Peyer's patch (tissue), 4 donors: ENCODE data around the gene SHC3. TPM values are rescaled to one million over a fixed set of nuclear protein-coding genes. Genes with fewer than 3 reads are reported as not detected.

ENCODE experiments used
- DNase-seq, 3 donors: peaks; one replicate each; pipeline ENCODE4 v3.0.0-alpha.2; 2017 to 2019
- H3K27ac ChIP-seq, 4 donors: fragments of 200-600 bp; sonication (generic); one replicate each; pipeline ENCODE4 v1.5.1; 2016 to 2019
- H3K27me3 ChIP-seq, 2 donors: fragments of 200-600 bp; sonication (generic); one replicate each; pipeline ENCODE4 v1.5.1; 2019
- H3K36me3 ChIP-seq, 3 donors: fragments of 200-600 bp; sonication (generic); one replicate each; pipeline ENCODE4 v1.5.1; 2016 to 2019
- H3K4me1 ChIP-seq, 4 donors: fragments of 200-600 bp; sonication (generic); one replicate each; pipeline ENCODE4 v1.5.1; 2016 to 2019
- H3K4me3 ChIP-seq, 4 donors: fragments of 200-600 bp; sonication (generic); 1 replicate in 3 of 4; 2 replicates in 1 of 4; pipeline ENCODE4 v1.5.1; 2016 to 2019; ENCODE audit warnings: mild to moderate bottlenecking in 1 of 4
- H3K9me3 ChIP-seq, 4 donors: fragments of 200-600 bp; sonication (generic); one replicate each; pipeline ENCODE4 v1.5.1; 2016 to 2019; ENCODE audit warnings: mild to moderate bottlenecking in 1 of 4
- POLR2A ChIP-seq, 2 donors: fragments of 450-650 bp; IDR thresholded peaks; one replicate each; pipeline ENCODE4 v1.5.1; 2017; ENCODE audit warnings: antibody characterized with exemption in 2 of 2, mild to moderate bottlenecking in 2 of 2, moderate library complexity in 2 of 2
- total RNA-seq, 4 donors: library from RNA; depleted of rRNA; stranded (reverse); fragments of >200 nt; gene quantifications; one replicate each; pipeline ENCODE4 v1.1.0, GENCODE V29; 2016
- TF ChIP-seq, protein P1 (sequence below), 6 experiments: fragments of 450-650 bp in 4 of 6; fragments of 200-600 bp in 2 of 6; sonication (generic) in 1 of 6; IDR thresholded peaks; one replicate each; pipeline ENCODE4 v1.5.1; 2017 to 2019; ENCODE audit warnings: antibody characterized with exemption in 6 of 6, mild to moderate bottlenecking in 3 of 6, moderate library complexity in 1 of 6

The SHC3 gene
- total RNA-seq, 4 donors from 2014 or later = 0.88 to 5.0 (median 2.2) TPM

GRCh38 chr9:89153232-89154017 lies 25.2 kb downstream of the SHC3 start:
- Histone ChIP-seq H3K36me3 (no peaks in the 10 kb centered on the region), H3K27me3 (no peaks in the 10 kb centered on the region), H3K27ac (no peak overlapping the region), H3K4me1 (no peaks in the 10 kb centered on the region), H3K9me3 (no peaks in the 10 kb centered on the region), H3K4me3 (no peak overlapping the region)
- TF ChIP-seq POLR2A (IDR thresholded peaks at IDR 0.05) = no peak
- TF ChIP-seq, protein P1, sequence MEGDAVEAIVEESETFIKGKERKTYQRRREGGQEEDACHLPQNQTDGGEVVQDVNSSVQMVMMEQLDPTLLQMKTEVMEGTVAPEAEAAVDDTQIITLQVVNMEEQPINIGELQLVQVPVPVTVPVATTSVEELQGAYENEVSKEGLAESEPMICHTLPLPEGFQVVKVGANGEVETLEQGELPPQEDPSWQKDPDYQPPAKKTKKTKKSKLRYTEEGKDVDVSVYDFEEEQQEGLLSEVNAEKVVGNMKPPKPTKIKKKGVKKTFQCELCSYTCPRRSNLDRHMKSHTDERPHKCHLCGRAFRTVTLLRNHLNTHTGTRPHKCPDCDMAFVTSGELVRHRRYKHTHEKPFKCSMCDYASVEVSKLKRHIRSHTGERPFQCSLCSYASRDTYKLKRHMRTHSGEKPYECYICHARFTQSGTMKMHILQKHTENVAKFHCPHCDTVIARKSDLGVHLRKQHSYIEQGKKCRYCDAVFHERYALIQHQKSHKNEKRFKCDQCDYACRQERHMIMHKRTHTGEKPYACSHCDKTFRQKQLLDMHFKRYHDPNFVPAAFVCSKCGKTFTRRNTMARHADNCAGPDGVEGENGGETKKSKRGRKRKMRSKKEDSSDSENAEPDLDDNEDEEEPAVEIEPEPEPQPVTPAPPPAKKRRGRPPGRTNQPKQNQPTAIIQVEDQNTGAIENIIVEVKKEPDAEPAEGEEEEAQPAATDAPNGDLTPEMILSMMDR (IDR thresholded peaks at IDR 0.05) = no peak
- DNase-seq = no peak

DNA sequence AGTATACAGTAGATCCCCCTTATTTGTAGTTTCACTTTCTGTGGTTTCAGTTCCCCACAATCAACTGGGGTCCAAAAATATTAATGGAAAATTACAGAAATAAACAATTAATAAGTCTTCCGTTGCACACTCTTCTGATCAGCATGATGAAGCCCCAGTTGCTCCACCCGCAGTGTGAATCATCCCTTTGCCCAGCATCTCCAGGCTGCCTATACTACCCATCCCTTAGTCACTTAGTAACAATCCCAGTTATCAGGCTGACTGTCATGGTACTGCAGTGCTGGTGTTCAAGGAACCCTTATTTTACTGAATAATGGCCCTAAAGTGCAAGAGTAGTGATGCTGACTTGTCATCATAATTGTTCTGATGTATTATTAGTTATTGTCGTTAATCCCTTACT lies 28.9 kb downstream of the SHC3 start:
- no peak for DNase-seq
- Histone ChIP-seq H3K27ac (no peak overlapping the region), H3K4me1 (no peaks in the 10 kb centered on the region), H3K4me3 (no peak overlapping the region), H3K9me3 (no peaks in the 10 kb centered on the region), H3K36me3 (no peaks in the 10 kb centered on the region), H3K27me3 (no peaks in the 10 kb centered on the region)
- TF ChIP-seq, protein P1 (IDR thresholded peaks at IDR 0.05) = no peak
- no peak for TF ChIP-seq POLR2A (IDR thresholded peaks at IDR 0.05)

DNA sequence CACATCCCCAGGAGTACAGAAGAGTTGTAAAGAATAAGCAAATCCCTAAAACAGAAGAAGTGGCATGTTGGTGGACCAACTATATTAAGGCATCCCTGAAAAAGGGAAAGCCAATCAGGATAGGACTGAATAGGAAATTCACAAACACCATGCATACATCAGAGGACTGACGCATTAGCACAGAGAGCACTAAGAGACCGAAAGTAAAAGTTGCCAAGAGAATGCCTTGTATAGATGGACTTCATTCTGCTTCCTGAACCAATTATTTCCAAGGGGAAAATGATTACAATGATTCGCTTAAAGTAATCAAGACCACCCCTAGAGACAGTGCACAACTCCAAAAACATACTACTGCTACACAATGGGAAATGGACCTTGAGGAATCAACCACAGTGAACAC lies 33.5 kb downstream of the SHC3 start:
- DNase-seq = no peak
- Histone ChIP-seq H3K9me3 (no peaks in the 10 kb centered on the region), H3K36me3 (no peaks in the 10 kb centered on the region), H3K4me1 (no peaks in the 10 kb centered on the region), H3K4me3 (no peak overlapping the region), H3K27me3 (no peaks in the 10 kb centered on the region), H3K27ac (no peak overlapping the region)
- TF ChIP-seq POLR2A (IDR thresholded peaks at IDR 0.05) = no peak
- TF ChIP-seq, protein P1 (IDR thresholded peaks at IDR 0.05) = no peak

- no peak for DNase-seq
- TF ChIP-seq, protein P1 (IDR thresholded peaks at IDR 0.05) = no peak
- no peak for TF ChIP-seq POLR2A (IDR thresholded peaks at IDR 0.05)
- H3K4me1 ChIP-seq = no peaks in the 10 kb centered on the region
- H3K36me3 ChIP-seq = no peaks in the 10 kb centered on the region
- H3K9me3 ChIP-seq = no peaks in the 10 kb centered on the region
- H3K27ac ChIP-seq = no peak overlapping the region
- H3K27me3 ChIP-seq = no peaks in the 10 kb centered on the region
- H3K4me3 ChIP-seq = no peak overlapping the region
Observed at GRCh38 chr9:89144238-89144637, 34.4 kb downstream of the SHC3 start.

DNA sequence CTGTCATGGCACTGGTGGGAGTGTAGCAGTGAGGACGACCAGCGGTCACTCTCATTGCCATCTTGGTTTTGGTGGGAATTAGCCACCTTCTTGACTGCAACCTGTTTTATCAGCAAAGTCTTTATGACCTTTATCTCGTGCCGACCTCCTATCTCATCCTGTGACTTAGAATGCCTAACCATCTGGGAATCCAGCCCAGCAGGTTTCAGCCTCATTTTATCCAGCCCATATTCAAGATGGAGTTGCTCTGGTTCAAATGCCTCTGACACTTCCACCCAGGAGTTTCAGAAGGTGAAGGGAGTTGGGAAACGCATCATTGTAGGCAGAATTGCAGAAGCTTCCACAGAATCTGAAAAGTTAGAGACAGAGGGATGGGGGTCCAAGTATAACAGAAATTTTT lies 35.4 kb downstream of the SHC3 start:
- Histone ChIP-seq H3K4me3 (no peak overlapping the region), H3K27me3 (no peaks in the 10 kb centered on the region), H3K36me3 (no peaks in the 10 kb centered on the region), H3K9me3 (no peaks in the 10 kb centered on the region), H3K27ac (no peak overlapping the region), H3K4me1 (no peaks in the 10 kb centered on the region)
- TF ChIP-seq, protein P1 (IDR thresholded peaks at IDR 0.05) = no peak
- TF ChIP-seq POLR2A (IDR thresholded peaks at IDR 0.05) = no peak
- DNase-seq = no peak
